ENCODE data around the gene FBXL4.

Gene FBXL4

GRCh38 chr6:98877250-98877649, 70.5 kb downstream of the FBXL4 start:
- DNase-seq (ENCODE audit: low read depth): no peak

GRCh38 chr6:98875375-98875774, 72.4 kb downstream of the FBXL4 start:
- no peak for DNase-seq (ENCODE audit: low read depth)

GRCh38 chr6:98871821-98872220, 75.9 kb downstream of the FBXL4 start:
- DNase-seq (ENCODE audit: low read depth): no peak

- no peak for DNase-seq (ENCODE audit: low read depth)
Measured at GRCh38 chr6:98871057-98871456, 76.7 kb downstream of the FBXL4 start.

GRCh38 chr6:98864497-98864896, 83.2 kb downstream of the FBXL4 start:
- no peak for DNase-seq (ENCODE audit: low read depth)

- DNase-seq (ENCODE audit: low read depth): no peak
Measured at GRCh38 chr6:98848539-98849242, 99.1 kb downstream of the FBXL4 start.

- DNase-seq (ENCODE audit: low read depth): no peak
Measured at GRCh38 chr6:98847779-98848538, 99.8 kb downstream of the FBXL4 start.

- no peak for DNase-seq (ENCODE audit: low read depth)
Measured at GRCh38 chr6:98847416-98847778, 100.3 kb downstream of the FBXL4 start.

GRCh38 chr6:98846021-98846380, 101.7 kb downstream of the FBXL4 start:
- no peak for DNase-seq (ENCODE audit: low read depth)

GRCh38 chr6:98845211-98846020, 102.3 kb downstream of the FBXL4 start:
- no peak for DNase-seq (ENCODE audit: low read depth)

- no peak for DNase-seq (ENCODE audit: low read depth)
Measured at GRCh38 chr6:98844244-98845210, 103.2 kb downstream of the FBXL4 start.

- no peak for DNase-seq (ENCODE audit: low read depth)
Measured at GRCh38 chr6:98843271-98844243, 104.2 kb downstream of the FBXL4 start.

- no peak for DNase-seq (ENCODE audit: low read depth)
Measured at GRCh38 chr6:98842342-98843180, 105.2 kb downstream of the FBXL4 start.

- no peak for DNase-seq (ENCODE audit: low read depth)
Measured at GRCh38 chr6:98841621-98842341, 106.0 kb downstream of the FBXL4 start.

GRCh38 chr6:98840996-98841513, 106.7 kb downstream of the FBXL4 start:
- DNase-seq (ENCODE audit: low read depth): no peak

- DNase-seq (ENCODE audit: low read depth): no peak
Measured at GRCh38 chr6:98840385-98840784, 107.4 kb downstream of the FBXL4 start.

GRCh38 chr6:98839781-98840361, 107.9 kb downstream of the FBXL4 start:
- no peak for DNase-seq (ENCODE audit: low read depth)

GRCh38 chr6:98838975-98839374, 108.8 kb downstream of the FBXL4 start:
- DNase-seq (ENCODE audit: low read depth): no peak
